Upper lobe of left lung (tissue), 4 donors: ENCODE data around the gene PFN1.
A peak's percentile ranks its signal among the peaks of the same experiment; 100 is the strongest.

ENCODE experiments used
- CTCF ChIP-seq, 6 experiments: fragments of 450-650 bp in 4 of 6; fragments of 200-600 bp in 2 of 6; sonication (generic) in 2 of 6; IDR thresholded peaks; one replicate each; pipeline ENCODE4 v1.5.1; 2016 to 2019; ENCODE audit warnings: antibody characterized with exemption in 6 of 6
- EP300 ChIP-seq, 4 donors: sonication (generic); formaldehyde crosslinking; IDR thresholded peaks; one replicate each; pipeline ENCODE4 v1.5.1; 2017; ENCODE audit warnings: antibody characterized with exemption in 4 of 4, control low read depth in 2 of 4
- POLR2A ChIP-seq, 4 donors: fragments of 450-650 bp; IDR thresholded peaks; one replicate each; pipeline ENCODE4 v1.5.1; 2016 to 2017; ENCODE audit warnings: antibody characterized with exemption in 4 of 4, mild to moderate bottlenecking in 2 of 4
- POLR2AphosphoS5 ChIP-seq, 2 donors: sonication (generic); formaldehyde crosslinking; IDR thresholded peaks; one replicate each; pipeline ENCODE4 v1.5.1; 2017; ENCODE audit warnings: antibody characterized with exemption in 2 of 2

- no peak for TF ChIP-seq CTCF (IDR thresholded peaks at IDR 0.05)
- peak in 1 of 4 donors; percentile 28 for TF ChIP-seq POLR2A (IDR thresholded peaks at IDR 0.05)
- TF ChIP-seq POLR2AphosphoS5 (IDR thresholded peaks at IDR 0.05), result peak in 1 of 2 donors; percentile 44
- no peak for TF ChIP-seq EP300 (IDR thresholded peaks at IDR 0.05)
Observed at GRCh38 chr17:4901648-4902344, 46.5 kb downstream of the PFN1 start.
